Measurements from ENCODE around the gene SNX19. TPM values are rescaled to one million over a fixed set of nuclear protein-coding genes. Genes with fewer than 3 reads are reported as not detected.

The SNX19 gene
- polyA plus RNA-seq, 1 of the 3 experiments (the other 2 are of a cell fraction): 16.6 TPM

DNA sequence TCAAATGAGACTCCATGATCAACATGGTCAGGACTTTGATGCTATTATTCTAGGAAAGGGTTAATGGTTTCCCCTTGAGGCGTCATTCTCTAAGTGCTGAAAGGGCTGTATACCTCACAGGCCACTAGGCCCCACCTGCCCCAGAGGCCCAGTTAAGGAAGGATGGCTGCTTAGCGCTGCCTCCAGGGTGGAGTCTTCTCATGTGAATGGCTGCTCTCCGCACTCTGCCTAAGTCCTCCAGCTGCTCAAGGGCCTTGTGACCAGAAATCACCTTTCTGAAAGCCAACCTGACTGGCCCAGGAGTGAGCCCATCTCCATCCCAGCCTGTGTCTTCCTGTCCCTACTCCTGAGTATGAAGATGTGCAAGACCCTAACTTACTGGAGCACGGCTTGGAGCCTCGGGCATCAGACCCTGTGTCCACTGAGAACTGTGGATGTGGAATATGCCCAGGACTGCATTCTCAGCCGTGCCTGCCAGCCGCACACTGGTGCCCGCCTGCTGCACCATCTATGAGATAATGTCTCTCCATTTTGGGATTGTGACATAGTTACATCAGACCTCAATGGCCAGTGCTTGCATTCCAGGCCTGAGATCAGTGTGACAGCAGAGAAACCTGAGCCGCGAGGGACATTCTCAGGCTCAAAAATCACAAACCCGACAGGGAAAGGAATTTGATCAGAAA is 51.0 kb downstream of the SNX19 start:
- no peaks in the 10 kb centered on the region for H3K9me3 ChIP-seq
- H3K9me2 ChIP-seq: no peaks in the 10 kb centered on the region
- POLR2A ChIA-PET: no interaction called here
- 93% methylated on average over 9 of the region's 11 CpGs for WGBS (ENCODE audit: low lambda C conversion rate)
- DNase-seq: no peak
- no peak overlapping the region for H2AFZ ChIP-seq (ENCODE audit: low read depth)
- H4K20me1 ChIP-seq (ENCODE audit: insufficient read depth): no peaks in the 10 kb centered on the region
- H3K27ac ChIP-seq (ENCODE audit: low read depth in 2 of 2, low read length in 1 of 2): no peak overlapping the region
- CTCF ChIA-PET: interaction anchor here (4.8 to 25.0 kb wide), 2 partner anchors 30 to 429 kb away, joined by 45 to 747 read pairs; partner anchors contain the start of genes ADAMTS15 and ADAMTS8
- no peak for TF ChIP-seq RXRA (IDR thresholded peaks at IDR 0.05; ENCODE audit: borderline replicate concordance, low read depth)
- TF ChIP-seq, protein P1, sequence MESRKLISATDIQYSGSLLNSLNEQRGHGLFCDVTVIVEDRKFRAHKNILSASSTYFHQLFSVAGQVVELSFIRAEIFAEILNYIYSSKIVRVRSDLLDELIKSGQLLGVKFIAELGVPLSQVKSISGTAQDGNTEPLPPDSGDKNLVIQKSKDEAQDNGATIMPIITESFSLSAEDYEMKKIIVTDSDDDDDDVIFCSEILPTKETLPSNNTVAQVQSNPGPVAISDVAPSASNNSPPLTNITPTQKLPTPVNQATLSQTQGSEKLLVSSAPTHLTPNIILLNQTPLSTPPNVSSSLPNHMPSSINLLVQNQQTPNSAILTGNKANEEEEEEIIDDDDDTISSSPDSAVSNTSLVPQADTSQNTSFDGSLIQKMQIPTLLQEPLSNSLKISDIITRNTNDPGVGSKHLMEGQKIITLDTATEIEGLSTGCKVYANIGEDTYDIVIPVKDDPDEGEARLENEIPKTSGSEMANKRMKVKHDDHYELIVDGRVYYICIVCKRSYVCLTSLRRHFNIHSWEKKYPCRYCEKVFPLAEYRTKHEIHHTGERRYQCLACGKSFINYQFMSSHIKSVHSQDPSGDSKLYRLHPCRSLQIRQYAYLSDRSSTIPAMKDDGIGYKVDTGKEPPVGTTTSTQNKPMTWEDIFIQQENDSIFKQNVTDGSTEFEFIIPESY (IDR thresholded peaks at IDR 0.05; ENCODE audit: borderline replicate concordance, low read depth): no peak
- no peak for TF ChIP-seq EP300 (IDR thresholded peaks at IDR 0.05; ENCODE audit: borderline replicate concordance in 1 of 2, low read depth in 1 of 2, low read length in 1 of 2)
- TF ChIP-seq NRF1 (IDR thresholded peaks at IDR 0.05; ENCODE audit: low read depth, low read length): no peak
- TF ChIP-seq, protein P2, sequence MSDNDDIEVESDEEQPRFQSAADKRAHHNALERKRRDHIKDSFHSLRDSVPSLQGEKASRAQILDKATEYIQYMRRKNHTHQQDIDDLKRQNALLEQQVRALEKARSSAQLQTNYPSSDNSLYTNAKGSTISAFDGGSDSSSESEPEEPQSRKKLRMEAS (IDR thresholded peaks at IDR 0.05; ENCODE audit: low read depth): no peak
- TF ChIP-seq GABPA (IDR thresholded peaks at IDR 0.05; ENCODE audit: low read depth): no peak
- TF ChIP-seq, protein P3, sequence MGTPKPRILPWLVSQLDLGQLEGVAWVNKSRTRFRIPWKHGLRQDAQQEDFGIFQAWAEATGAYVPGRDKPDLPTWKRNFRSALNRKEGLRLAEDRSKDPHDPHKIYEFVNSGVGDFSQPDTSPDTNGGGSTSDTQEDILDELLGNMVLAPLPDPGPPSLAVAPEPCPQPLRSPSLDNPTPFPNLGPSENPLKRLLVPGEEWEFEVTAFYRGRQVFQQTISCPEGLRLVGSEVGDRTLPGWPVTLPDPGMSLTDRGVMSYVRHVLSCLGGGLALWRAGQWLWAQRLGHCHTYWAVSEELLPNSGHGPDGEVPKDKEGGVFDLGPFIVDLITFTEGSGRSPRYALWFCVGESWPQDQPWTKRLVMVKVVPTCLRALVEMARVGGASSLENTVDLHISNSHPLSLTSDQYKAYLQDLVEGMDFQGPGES (IDR thresholded peaks at IDR 0.05; ENCODE audit: low read depth, low read length): no peak
- TF ChIP-seq, protein P4, sequence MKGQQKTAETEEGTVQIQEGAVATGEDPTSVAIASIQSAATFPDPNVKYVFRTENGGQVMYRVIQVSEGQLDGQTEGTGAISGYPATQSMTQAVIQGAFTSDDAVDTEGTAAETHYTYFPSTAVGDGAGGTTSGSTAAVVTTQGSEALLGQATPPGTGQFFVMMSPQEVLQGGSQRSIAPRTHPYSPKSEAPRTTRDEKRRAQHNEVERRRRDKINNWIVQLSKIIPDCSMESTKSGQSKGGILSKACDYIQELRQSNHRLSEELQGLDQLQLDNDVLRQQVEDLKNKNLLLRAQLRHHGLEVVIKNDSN (IDR thresholded peaks at IDR 0.05; ENCODE audit: borderline replicate concordance, low read depth): no peak
- TF ChIP-seq TCF12 (IDR thresholded peaks at IDR 0.05): no peak
- no peak for TF ChIP-seq CHD2 (IDR thresholded peaks at IDR 0.05; ENCODE audit: low read length, partially characterized antibody)
- TF ChIP-seq, protein P5, sequence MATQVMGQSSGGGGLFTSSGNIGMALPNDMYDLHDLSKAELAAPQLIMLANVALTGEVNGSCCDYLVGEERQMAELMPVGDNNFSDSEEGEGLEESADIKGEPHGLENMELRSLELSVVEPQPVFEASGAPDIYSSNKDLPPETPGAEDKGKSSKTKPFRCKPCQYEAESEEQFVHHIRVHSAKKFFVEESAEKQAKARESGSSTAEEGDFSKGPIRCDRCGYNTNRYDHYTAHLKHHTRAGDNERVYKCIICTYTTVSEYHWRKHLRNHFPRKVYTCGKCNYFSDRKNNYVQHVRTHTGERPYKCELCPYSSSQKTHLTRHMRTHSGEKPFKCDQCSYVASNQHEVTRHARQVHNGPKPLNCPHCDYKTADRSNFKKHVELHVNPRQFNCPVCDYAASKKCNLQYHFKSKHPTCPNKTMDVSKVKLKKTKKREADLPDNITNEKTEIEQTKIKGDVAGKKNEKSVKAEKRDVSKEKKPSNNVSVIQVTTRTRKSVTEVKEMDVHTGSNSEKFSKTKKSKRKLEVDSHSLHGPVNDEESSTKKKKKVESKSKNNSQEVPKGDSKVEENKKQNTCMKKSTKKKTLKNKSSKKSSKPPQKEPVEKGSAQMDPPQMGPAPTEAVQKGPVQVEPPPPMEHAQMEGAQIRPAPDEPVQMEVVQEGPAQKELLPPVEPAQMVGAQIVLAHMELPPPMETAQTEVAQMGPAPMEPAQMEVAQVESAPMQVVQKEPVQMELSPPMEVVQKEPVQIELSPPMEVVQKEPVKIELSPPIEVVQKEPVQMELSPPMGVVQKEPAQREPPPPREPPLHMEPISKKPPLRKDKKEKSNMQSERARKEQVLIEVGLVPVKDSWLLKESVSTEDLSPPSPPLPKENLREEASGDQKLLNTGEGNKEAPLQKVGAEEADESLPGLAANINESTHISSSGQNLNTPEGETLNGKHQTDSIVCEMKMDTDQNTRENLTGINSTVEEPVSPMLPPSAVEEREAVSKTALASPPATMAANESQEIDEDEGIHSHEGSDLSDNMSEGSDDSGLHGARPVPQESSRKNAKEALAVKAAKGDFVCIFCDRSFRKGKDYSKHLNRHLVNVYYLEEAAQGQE (IDR thresholded peaks at IDR 0.05; ENCODE audit: low read depth, low read length): no peak
- TF ChIP-seq ELF1 (IDR thresholded peaks at IDR 0.05): no peak
- no peak for TF ChIP-seq FOSL2 (IDR thresholded peaks at IDR 0.05; ENCODE audit: borderline replicate concordance, low read depth)
- TF ChIP-seq RFX5 (IDR thresholded peaks at IDR 0.05; ENCODE audit: low read length): no peak
- TF ChIP-seq FOXM1 (IDR thresholded peaks at IDR 0.05; ENCODE audit: low read depth): no peak
- no peak overlapping the region for H3K4me3 ChIP-seq (ENCODE audit: low read depth in 2 of 2, low read length in 1 of 2)
- H3K27me3 ChIP-seq (ENCODE audit: insufficient read depth): no peaks in the 10 kb centered on the region
- peaks cover 0 to 2% of the 10 kb centered on the region in 2 experiments; a peak in 1 of 4 replicates for H3K4me1 ChIP-seq (ENCODE audit: control insufficient read depth in 1 of 2, insufficient read depth in 2 of 2, low read depth in 1 of 2, low read length in 1 of 2)
- no peak overlapping the region for H3K9ac ChIP-seq
- no peak overlapping the region for H3K4me2 ChIP-seq
- no peaks in the 10 kb centered on the region for H3K79me2 ChIP-seq (ENCODE audit: insufficient read depth)
- no peaks in the 10 kb centered on the region for H3F3A ChIP-seq (replicated peaks; ENCODE audit: insufficient read depth)
- peaks cover 3 to 9% of the 10 kb centered on the region in 2 experiments for H3K36me3 ChIP-seq (replicated peaks in 1 of 2; ENCODE audit: control insufficient read depth in 1 of 2, insufficient read depth in 2 of 2, low read length in 1 of 2)

Measured in SK-N-SH (cell line).